Endothelial cell of umbilical vein (primary cell): ENCODE measurements around the gene ZNF283. TPM values are rescaled to one million over a fixed set of nuclear protein-coding genes. Genes with fewer than 3 reads are reported as not detected.

Experiments
- BruUV-seq: library from RNA; stranded (reverse); fragments of 400-500 nt; replicated peaks from 2 replicates; lab custom pipeline; 2021; lab: Mats Ljungman, UMichigan
- CTCF ChIA-PET: fragments of 300-600, 350-600 bp; sonication (Branson Sonifier 250); formaldehyde crosslinking; loops from one replicate; lab custom pipeline; 2021; ENCODE audit warnings: antibody characterized with exemption, inconsistent platforms; lab: Charles Lee
- POLR2A ChIA-PET: fragments of 300-600, 350-600 bp; sonication (Branson Sonifier 250); formaldehyde crosslinking; loops from one replicate; lab custom pipeline; 2021; ENCODE audit warnings: antibody characterized with exemption, inconsistent platforms; lab: Charles Lee
- DNase-seq: peaks from one replicate; pipeline ENCODE4 v3.0.0-alpha.2; 2011; ENCODE audit warnings: low read depth, low spot score
- FAIRE-seq: peaks from 2 replicates; lab custom pipeline; 2011; peaks lifted over from hg19 to GRCh38; lab: Jason Lieb, UNC
- H2AFZ ChIP-seq: 2 replicates; pipeline ENCODE4 v1.6.0; 2012; ENCODE audit warnings: low read depth, low read length, control low read depth, inconsistent platforms
- H3K27ac ChIP-seq: 2 replicates; pipeline ENCODE4 v1.5.1; 2011; ENCODE audit warnings: low read depth, mild to moderate bottlenecking, control low read depth, low read length, moderate library complexity; ENCODE audit not compliant: insufficient read depth
- H3K27me3 ChIP-seq, 2 experiments: 2 replicates each; pipeline versions ENCODE4 v1.6.0 to v1.6.1; 2011; ENCODE audit warnings: low read length in 2 of 2, mixed read lengths in 1 of 2; ENCODE audit not compliant: control insufficient read depth in 2 of 2, insufficient read depth in 2 of 2
- H3K36me3 ChIP-seq, 2 experiments: 2 replicates in 1 of 2; 3 replicates in 1 of 2; pipeline ENCODE4 v1.5.1; 2011; ENCODE audit warnings: low read length in 2 of 2, mild to moderate bottlenecking in 1 of 2, moderate library complexity in 1 of 2; ENCODE audit not compliant: control insufficient read depth in 2 of 2, insufficient read depth in 2 of 2; ENCODE audit errors: extremely low read depth in 1 of 2
- H3K4me1 ChIP-seq: 3 replicates; pipeline ENCODE4 v1.5.1; 2011; ENCODE audit warnings: mild to moderate bottlenecking, low read length; ENCODE audit not compliant: control insufficient read depth, insufficient read depth; ENCODE audit errors: extremely low read depth
- H3K4me2 ChIP-seq: 2 replicates; pipeline ENCODE4 v1.6.1; 2011; ENCODE audit warnings: low read length, control low read depth, mixed read lengths; ENCODE audit not compliant: insufficient read depth
- H3K4me3 ChIP-seq, 3 experiments: fragments of 200-600 bp in 1 of 3; sonication (generic), shearing (Covaris generic) in 1 of 3; replicated peaks in 1 of 3; 2 replicates each; pipeline ENCODE4 v1.5.1; 2011 to 2016; ENCODE audit warnings: control low read depth in 3 of 3, low read length in 3 of 3, mild to moderate bottlenecking in 2 of 3, inconsistent platforms in 1 of 3, low read depth in 1 of 3, moderate library complexity in 1 of 3; ENCODE audit not compliant: insufficient read depth in 1 of 3
- H3K79me2 ChIP-seq: 2 replicates; pipeline ENCODE4 v1.6.0; 2012; ENCODE audit warnings: low read length, inconsistent platforms; ENCODE audit not compliant: control insufficient read depth, insufficient read depth
- H3K9ac ChIP-seq: replicated peaks from 2 replicates; pipeline ENCODE3; 2011; ENCODE audit warnings: low read length, control low read depth; ENCODE audit not compliant: insufficient read depth; ENCODE audit errors: extremely low read depth
- H3K9me1 ChIP-seq: replicated peaks from 3 replicates; pipeline ENCODE4 v1.6.0; 2011; ENCODE audit warnings: mild to moderate bottlenecking, low read length; ENCODE audit not compliant: control insufficient read depth, insufficient read depth; ENCODE audit errors: extremely low read depth
- H3K9me3 ChIP-seq: replicated peaks from 2 replicates; pipeline ENCODE4 v1.5.1; 2012; ENCODE audit warnings: low read length, inconsistent platforms; ENCODE audit not compliant: control insufficient read depth, insufficient read depth
- H4K20me1 ChIP-seq: replicated peaks from 2 replicates; pipeline ENCODE3; 2011; ENCODE audit warnings: mild to moderate bottlenecking, low read length; ENCODE audit not compliant: control insufficient read depth, insufficient read depth; ENCODE audit errors: extremely low read depth
- CTCF ChIP-seq, 2 donors: IDR thresholded peaks; 1 replicate in 1 of 2; 2 replicates in 1 of 2; pipeline ENCODE4 v1.5.1; 2011; ENCODE audit warnings: low read length in 2 of 2, mild to moderate bottlenecking in 2 of 2, moderate library complexity in 2 of 2, control low read depth in 1 of 2, inconsistent platforms in 1 of 2, low read depth in 1 of 2; ENCODE audit not compliant: insufficient read depth in 1 of 2; ENCODE audit errors: extremely low read depth in 1 of 2
- EZH2 ChIP-seq: IDR thresholded peaks from 2 replicates; pipeline ENCODE4 v1.6.1; 2012; ENCODE audit warnings: borderline replicate concordance, low read depth, mild to moderate bottlenecking, moderate library complexity, low read length, inconsistent platforms; ENCODE audit not compliant: severe bottlenecking
- FOS ChIP-seq: IDR thresholded peaks from 2 replicates; pipeline ENCODE4 v1.6.1; 2011; ENCODE audit warnings: mild to moderate bottlenecking, low read length, moderate library complexity, borderline replicate concordance; ENCODE audit not compliant: insufficient read depth
- GATA2 ChIP-seq: IDR thresholded peaks from 2 replicates; pipeline ENCODE4 v1.7.0; 2011; ENCODE audit warnings: low read depth, mild to moderate bottlenecking, moderate library complexity, mixed read lengths, low read length; ENCODE audit not compliant: insufficient read length, insufficient read depth
- JUN ChIP-seq: IDR thresholded peaks from 2 replicates; pipeline ENCODE4 v1.6.1; 2011; ENCODE audit warnings: borderline replicate concordance, low read depth; ENCODE audit not compliant: insufficient read length, insufficient read depth
- MAX ChIP-seq: IDR thresholded peaks from 2 replicates; pipeline ENCODE4 v1.6.1; 2011; ENCODE audit not compliant: insufficient read depth, insufficient read length
- MYC ChIP-seq: IDR thresholded peaks from one replicate; pipeline ENCODE4 v1.6.1; 2011; ENCODE audit warnings: mild to moderate bottlenecking, low read depth, low read length
- POLR2A ChIP-seq: IDR thresholded peaks from 2 replicates; pipeline ENCODE4 v1.6.1; 2012; ENCODE audit warnings: low read depth, mild to moderate bottlenecking, control low read depth, low read length
- POLR2AphosphoS5 ChIP-seq: IDR thresholded peaks from 2 replicates; pipeline ENCODE4 v1.6.1; 2012; ENCODE audit warnings: low read depth, mild to moderate bottlenecking, control low read depth, low read length, moderate library complexity; ENCODE audit not compliant: insufficient read depth
- dilution Hi-C: fragments of 300-500 bp; cut with MboI; formaldehyde crosslinking; loops from one replicate; pipeline ENCODE4 v1.15.0; 2019; ENCODE audit warnings: low sequenced_read_pairs; ENCODE audit not compliant: extremely low pct_ligation_motif_present
- intact Hi-C: fragments of 100-400 bp; cut with micrococcal nuclease; formaldehyde crosslinking; loops from one replicate; pipeline ENCODE4 v1.10.0; 2022
- polyA plus RNA-seq, 4 experiments: library from polyadenylated mRNA; depleted of rRNA in 3 of 4; stranded (reverse) in 3 of 4; unstranded in 1 of 4; fragments of >200 nt; gene quantifications; 2 replicates each; pipeline versions ENCODE4 v1.2.1 to v1.2.3, GENCODE V29; 2011 to 2012; ENCODE audit warnings: missing spikeins in 1 of 4
- total RNA-seq: library from RNA; stranded (reverse); gene quantifications from 2 replicates; pipeline ENCODE4 v1.2.3, GENCODE V29; 2021

ZNF283 gene
- total and polyA plus RNA-seq, 2 donors (not counting 3 experiments of a cell fraction or from before 2014, with no cell fraction given) = 1.9 to 10.7 TPM

GRCh38 chr19:43782311-43782660 lies 44.8 kb upstream of the ZNF283 start:
- FAIRE-seq (no peak), DNase-seq (no peak)
- Histone ChIP-seq H2AFZ (no peak overlapping the region), H3K79me2 (no peaks in the 10 kb centered on the region), H3K9me1 (no peaks in the 10 kb centered on the region), H3K4me3 (no peak overlapping the region), H3K36me3 (no peaks in the 10 kb centered on the region), H3K9me3 (no peaks in the 10 kb centered on the region), H3K27me3 (no peaks in the 10 kb centered on the region), H4K20me1 (no peaks in the 10 kb centered on the region), H3K4me2 (no peak overlapping the region), H3K27ac (no peak overlapping the region), H3K9ac (no peak overlapping the region), H3K4me1 (peaks cover 30% of the 10 kb centered on the region)
- intact Hi-C loops = no loop called here
- dilution Hi-C loops = no loop called here
- TF ChIP-seq FOS (no peak), CTCF (IDR thresholded peaks at IDR 0.05; ENCODE audit: extremely low read depth in 1 of 2, insufficient read depth in 1 of 2, low read depth in 1 of 2, low read length in 2 of 2) (no peak), MYC (no peak), GATA2 (no peak), JUN (no peak), MAX (no peak), POLR2AphosphoS5 (no peak), POLR2A (no peak), EZH2 (no peak)
- BruUV-seq = no TSS peak
- CTCF ChIA-PET = interaction anchor here (1.0 kb wide), 1 partner anchor 37 kb away, joined by 3 read pairs; no protein-coding TSS in a partner anchor
- POLR2A ChIA-PET = no interaction called here
